HL-60/S4 treated with phorbol 12-myristate 13-acetate at 8.2 ng/mL for 4 days and 3 days (cell line): ENCODE results near the gene RTN4R.

Source experiments
- in situ Hi-C: fragments of 300-500 bp; cut with MboI; formaldehyde crosslinking; loops from 2 replicates; pipeline ENCODE4 v1.15.0; 2022; ENCODE audit warnings: low sequenced_read_pairs

Gene RTN4R

DNA sequence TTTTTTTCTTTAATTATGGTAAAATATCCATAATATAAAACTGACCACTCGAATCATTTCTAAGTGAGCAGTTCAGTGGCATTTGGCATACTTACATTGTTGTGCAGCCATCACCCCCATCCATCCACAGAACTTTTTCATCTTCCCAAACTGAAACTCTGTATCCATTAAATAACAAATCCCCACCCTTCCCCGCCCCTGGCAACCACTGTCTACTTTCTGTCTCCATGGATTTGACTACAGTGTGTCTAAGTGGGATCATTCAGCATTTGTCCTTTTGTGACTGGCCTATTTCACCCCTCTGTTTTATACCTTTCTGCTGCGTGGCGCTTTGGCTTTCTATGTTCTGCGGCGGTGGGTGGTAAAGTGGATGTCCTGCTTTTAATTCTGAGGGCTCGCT is 49.1 kb downstream of the RTN4R start:
- in situ Hi-C loops: no loop called here

DNA sequence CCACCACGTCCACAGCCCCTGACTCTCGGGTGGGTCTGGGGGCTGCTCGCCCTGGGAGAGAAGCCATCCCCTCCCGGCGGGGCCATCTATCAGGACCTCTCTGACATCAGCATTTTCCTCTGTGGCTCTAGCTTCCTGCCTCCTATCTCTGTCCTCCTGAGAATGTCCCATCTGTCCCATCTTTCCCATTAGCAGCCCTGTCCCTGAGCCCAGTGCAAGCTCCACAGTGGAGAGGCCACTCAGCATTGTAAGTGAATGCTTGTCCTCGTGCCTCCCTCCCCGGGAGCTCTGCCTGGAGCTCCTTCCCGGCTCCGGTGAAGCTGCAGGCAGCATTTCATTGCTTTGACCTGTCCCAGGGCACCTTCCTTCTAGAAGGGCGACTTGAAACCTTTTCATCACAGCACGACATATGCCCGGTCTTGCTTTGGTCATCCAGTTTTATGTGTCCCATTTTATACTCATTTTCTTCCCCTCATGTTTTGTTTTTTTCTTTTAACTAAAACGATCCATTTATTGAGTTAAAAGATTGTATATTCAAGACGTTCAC is 49.7 kb downstream of the RTN4R start:
- in situ Hi-C loops: no loop called here

DNA sequence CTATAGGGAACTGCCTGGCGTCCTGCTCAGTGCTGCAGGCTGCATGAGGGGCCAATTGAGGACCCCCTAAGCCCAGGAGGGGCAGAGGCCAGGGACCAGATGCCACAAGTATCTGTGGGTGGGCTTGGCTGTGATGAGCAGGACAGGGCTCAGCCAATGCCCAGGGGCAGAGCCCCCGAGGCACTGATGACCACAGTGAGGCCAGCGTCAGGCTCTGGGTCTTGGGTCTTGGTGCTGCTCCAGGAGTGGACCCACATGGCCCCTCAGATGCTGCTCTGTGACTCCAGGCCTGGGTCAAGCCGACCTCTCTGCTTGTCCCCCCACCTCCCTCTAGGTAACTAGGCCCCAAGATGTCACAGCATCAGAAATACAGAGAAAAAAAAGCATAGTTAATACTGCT is 50.6 kb downstream of the RTN4R start:
- in situ Hi-C loops: no loop called here

DNA sequence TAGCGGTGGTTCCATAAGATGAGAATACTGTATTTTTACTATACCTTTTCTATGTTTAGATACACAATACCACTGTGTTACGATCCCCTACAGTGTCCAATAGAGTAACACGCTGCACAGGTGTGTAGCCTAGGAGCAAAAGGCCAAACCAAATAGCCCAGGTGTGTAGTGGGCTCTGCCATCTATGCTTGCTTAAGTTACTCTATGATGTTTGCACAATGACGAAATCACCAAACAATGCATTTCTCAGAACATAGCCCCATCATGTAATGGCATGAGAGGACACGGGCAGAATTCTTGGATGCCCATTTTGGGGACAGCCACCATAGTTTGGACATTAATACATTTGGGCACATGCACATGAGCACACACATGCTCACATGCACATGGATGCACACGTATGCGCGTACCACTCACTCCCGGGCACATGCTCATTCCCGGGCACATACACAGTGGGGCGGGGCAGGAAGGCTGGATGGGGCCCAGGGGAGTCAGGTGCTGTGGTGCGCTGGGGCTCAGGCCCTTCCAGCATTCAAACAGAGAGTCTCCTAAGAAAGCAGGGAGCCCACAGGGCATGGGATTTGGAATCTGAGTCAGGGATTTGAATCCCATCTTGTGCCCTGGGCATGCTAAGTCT is 51.1 kb downstream of the RTN4R start:
- in situ Hi-C loops: no loop called here

DNA sequence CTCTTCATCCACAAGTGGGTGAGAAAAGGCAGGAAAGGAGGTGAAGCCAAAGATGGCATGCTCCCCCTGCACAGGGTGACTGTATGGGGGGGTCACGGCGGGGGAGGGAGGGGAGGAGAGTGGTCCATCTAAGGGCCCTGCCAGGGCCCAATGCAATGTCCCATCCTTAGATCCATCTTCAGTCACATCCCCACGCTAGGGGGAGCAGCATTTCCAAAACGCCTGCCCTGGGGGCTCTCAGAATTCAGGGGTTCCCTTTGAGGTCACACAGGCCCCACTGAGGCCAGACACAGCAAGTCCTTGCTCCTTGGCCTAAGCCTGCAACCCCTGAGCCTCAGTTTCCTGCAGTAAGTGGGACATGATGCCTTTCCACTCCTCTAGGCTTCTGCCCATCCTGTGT is 52.4 kb downstream of the RTN4R start:
- in situ Hi-C loops: no loop called here

DNA sequence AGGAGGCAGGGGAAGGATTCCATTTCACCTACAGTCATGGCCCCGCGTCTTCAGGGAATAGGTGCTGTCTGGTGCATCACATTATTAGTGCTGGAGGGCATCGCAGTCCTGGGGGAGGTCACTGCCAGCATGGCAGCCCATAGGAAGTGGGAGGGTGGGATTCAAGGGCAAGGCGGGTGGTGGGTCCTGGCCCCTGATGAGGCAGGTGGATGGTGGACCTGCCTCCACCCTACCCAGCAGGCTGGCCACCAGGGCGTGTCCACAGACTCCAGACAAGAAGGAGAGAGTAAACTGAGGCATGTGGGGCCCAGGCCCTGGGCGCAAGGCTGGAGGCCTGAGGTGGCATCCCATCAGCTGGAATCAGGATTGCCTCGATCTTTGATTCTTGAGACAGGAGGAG is 53.3 kb downstream of the RTN4R start:
- in situ Hi-C loops: no loop called here

DNA sequence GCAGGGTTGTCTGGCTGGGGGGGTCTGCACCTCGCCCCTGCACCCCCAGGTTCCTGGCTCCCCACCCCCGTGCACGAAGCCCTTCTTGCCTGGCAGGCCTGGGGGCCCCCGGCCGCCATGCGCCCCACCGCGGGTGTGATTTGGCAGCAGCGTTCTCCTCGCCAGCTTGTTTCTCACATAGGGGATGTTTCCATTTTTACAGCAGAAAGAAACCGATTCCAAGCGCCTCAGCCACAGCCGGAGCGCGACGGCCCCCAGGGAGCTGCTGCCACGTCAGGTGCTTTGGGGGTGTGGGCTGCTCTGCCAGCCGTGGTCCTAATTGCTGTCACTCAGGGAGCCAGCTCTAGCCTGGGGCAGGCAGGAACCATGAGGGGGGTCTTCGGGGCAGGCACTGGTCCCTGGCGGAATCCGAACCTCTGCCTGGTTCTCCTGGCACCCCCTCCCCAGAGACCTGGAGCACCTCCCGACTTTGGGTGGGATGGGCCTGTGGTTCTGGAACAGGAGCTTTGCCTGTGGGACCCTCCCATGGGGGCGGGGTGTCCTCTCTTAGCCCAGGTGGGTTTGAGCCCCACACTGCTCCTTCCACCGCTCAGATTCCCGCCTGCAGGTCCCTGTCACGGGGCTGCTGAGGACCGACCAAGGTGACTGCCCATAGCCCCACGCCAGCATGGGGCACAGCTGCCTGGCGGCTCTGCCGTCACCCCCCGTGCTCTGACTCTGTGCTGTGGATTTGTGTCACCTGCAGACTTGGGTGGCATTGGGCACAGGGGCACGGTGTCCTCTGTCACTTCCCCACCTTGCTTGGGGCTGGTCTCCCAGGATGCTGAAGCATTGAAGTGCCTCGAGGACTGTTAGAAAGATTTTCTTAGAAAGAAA is 54.0 kb downstream of the RTN4R start:
- in situ Hi-C loops: no loop called here

DNA sequence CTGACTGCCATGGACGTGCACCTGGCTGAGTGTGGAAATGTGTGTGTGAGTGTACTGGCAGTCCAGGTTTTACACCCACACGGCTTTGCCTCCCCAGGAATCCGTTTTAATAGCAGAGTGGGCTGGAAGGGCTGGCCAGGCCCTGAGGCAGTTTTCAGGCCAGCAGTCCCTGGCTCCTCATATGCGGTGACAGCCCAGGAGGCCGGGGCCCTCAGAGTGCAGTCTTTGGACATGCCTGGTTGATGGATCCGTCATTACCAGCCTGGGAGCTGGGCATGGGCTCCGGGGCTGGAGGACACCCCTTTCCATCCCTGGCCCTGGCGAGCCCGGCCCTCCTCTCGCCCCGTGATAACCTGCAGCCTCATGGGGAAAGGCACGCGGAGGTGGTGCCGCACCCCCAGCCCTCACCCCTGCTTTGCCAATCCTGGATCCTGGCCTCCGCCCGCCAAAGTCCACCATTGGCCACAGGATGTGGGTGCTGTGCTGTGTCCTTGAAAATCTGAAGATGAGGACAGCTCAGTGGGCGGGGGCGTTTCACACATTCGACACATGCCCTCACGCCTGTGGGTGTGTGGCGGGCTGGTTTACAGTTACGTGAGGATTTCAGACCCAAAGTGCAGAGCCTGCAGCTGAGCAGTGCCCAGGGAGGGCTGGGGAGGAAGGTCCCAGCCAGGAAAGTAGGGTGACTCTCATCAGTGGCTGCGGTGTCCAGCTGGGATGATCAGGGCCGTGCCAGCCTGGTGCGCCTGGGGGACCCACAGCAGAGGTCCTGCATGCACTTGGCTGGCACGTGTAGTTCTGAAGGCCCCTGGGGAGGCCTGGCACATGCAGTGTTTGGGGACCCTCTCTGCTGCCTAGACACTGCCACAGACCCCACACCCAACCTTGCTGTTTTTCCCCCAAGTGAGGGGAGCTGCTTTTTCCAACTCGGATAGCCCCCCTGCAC is 55.1 kb downstream of the RTN4R start:
- in situ Hi-C loops: no loop called here

DNA sequence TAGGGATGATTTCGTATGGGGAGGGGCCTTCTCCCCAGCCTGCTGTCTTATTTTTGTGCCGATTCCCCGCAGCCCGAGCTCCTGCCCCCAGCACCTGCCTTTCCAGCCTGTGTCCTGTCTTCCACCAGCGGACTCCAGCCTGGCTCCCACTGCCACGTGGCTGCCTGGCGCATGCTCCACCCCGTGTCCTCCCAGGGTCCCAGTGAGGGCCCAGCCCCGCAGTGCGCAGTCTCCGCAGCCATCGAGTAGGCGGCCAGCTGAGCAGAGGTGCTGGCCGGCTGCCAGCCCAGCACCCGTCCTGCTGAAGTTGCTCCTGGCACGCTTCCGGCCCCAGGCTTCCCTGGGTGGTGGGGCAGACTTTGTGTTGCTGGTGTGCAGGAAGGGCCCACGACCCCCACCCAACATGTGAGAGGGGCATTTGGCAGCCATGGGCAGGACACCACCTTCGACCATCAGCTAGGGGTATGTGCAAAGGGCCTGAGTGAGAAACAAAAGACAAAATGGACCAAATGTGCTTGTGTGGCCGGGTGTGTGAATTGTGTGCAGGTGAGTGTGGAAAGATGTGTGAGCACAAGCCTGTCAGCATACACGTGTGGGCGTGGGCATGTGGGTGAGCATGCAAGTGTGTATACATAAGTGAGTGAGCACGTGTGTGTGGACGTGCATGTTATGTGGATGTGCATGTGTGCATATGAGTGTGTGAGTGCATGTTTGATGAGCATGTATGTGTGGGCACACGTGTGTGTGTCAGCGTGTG is 55.9 kb downstream of the RTN4R start:
- in situ Hi-C loops: no loop called here

DNA sequence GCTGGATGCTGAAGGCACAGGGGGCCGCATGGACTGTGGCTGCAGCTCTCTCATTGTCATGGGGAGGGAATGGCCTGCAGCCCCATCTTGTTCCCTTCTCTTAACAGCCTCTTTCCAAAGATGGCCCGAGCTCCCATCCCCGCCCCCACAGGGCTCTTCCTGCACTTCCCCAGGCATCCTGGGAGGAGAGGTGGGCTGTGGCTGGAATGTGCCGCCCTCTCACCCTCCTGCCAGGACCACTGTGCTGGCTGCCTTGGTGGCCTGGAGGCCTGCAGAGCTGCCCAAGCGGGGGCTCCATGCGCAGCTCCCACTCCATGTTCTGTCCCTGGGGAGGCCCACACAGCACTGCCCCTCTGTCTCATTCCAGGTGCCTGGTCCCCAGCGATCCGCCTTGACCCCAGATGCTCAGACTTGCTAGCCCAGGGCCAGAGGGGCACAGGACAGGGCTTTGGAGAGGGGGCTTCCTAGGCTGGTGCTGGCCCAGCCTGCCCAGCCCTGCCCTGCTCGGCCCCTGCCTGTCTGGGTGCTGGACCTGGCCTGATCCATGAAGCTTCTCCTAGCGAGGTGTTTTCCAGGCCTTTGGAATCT is 56.6 kb downstream of the RTN4R start:
- in situ Hi-C loops: no loop called here

DNA sequence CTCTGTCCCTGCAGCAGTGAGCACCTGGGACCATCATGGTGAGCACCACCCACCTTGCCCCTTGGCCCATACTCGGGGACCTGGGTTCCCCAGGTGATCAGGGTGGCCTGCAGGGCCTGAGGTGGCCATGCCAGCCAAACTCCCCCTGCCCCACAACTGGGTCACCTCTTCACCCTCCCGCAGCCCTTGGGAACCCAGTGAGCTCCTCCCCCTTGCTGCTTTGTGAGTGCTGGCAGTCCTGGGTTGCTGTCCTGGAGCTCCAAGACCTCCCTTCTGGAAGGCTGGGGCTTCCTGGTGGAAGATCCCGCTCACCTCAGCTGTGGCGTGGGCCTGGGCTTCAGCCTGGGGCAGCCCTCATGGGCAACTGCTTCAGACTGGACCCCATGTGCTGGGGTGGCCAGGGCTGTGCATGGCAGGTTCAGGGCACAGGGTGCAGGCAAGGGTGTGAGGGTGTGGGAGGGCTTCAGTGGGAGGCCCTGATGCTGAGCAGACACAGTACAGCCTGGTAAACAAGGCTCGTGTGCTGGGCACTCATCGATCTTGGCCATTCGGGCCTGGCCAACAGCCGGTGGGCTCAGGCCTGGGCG is 57.6 kb downstream of the RTN4R start:
- in situ Hi-C loops: no loop called here

DNA sequence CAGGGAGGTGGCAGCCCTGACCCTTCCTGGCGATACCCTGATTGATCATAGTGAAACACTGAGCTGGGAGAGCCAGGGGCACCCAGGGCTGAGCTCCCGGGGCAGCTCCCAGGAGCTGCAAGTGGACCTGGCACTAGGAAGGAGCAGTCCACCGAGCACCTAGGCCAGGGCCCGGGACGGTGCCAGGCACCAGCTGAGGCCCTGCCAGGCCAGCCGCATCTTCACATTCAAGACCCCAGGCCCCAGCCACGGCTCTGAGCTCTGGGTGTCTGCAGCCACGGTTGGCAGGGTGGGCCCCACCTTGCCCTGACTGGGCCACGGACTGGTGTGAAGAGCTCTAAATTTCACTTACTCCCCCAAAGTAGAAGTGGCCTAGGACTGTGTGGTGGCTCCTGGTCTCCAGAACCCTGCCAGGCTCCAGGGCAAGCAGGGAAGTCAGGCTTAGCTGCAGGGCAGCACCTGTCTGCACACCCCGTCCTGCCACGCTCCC is 58.3 kb downstream of the RTN4R start:
- in situ Hi-C loops: no loop called here

DNA sequence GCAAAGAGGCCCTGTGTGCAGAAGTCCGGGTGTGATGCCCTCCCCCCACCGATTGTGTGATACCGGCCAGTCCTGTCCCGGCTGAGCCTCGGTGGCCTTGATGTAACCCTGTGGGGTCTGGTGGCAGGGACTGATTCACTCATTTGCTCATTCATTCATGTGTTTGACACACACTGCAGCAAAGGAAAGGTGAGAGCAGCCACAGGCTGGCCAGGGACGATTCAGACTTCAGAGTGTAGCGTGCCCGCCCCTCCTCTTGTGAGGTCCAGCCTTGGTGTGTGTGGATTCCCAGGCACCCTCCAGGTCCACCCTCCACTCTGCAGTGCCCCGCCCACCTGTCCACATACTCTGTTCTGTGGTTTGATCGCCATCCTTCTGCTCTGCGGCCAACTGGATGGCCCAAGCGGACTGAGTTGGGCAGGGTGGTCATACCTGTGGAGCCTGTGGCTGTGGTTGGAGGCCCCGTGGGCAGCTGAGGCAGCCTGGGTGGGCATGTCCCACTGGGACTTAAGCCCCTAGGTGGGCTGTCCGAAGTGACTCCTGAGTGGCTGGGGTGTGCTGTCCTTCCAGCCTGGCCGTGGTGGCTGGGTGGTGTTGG is 59.3 kb downstream of the RTN4R start:
- in situ Hi-C loops: no loop called here

DNA sequence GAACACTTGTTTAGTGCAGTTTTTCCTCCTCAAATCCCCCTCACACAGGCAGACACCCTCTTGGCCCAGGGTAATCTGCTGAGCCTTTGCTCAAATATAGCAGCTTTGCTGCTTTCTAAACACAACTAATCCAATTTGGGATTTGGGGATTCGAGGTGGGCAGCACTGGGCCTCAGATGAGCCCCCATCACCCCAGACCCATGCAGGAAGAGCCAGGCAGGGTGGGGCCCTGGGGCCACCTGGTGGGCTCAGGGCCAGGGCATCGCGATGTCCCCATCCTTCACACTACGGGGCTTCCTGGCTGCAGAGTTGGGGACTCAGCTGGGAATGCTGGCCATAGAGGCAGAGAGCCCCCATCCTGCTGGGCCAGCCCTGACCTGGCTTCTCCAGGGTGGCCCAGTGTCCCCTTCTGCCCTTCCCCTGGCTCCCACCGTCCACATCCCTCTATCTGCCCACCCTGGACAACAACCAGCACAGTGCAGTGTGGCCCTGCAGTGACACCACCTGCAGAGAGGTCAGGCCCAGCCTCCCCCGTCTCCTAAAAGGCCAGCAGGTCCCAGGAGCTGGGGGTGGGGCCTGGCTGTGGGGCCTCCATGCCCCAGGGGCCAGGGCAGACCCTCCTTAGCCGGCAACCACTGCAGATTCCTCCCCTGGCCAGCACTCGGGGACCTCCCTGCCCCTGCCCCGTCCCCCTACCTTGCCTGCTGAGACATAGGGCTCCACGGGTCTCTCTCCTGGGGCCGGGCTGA is 60.7 kb downstream of the RTN4R start:
- in situ Hi-C loops: no loop called here

DNA sequence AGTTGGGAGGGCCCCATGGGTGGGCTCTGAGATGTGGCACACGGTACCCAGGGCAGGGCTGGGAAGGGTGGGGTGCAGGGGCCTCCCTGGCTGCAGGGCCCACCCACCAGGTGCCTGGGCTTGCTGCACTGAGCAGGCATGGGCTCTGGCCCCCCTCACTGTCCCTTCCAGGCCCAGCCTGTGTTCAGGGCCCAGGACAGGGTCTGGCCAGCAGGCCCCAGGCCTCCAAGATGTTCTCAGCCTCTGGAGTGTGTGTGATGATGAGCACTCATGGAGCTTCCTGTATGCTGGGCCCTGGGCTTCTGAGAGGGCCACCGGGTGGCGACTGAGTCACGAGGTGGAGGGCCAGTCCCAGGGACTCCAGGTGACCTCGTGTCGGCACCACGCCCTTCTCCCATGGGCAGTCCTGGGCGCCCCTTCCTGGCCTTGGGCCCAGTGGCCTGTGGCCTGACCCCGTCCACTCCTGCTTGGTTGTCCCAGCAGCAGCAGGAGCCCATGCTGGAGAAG is 61.4 kb downstream of the RTN4R start:
- in situ Hi-C loops: no loop called here

DNA sequence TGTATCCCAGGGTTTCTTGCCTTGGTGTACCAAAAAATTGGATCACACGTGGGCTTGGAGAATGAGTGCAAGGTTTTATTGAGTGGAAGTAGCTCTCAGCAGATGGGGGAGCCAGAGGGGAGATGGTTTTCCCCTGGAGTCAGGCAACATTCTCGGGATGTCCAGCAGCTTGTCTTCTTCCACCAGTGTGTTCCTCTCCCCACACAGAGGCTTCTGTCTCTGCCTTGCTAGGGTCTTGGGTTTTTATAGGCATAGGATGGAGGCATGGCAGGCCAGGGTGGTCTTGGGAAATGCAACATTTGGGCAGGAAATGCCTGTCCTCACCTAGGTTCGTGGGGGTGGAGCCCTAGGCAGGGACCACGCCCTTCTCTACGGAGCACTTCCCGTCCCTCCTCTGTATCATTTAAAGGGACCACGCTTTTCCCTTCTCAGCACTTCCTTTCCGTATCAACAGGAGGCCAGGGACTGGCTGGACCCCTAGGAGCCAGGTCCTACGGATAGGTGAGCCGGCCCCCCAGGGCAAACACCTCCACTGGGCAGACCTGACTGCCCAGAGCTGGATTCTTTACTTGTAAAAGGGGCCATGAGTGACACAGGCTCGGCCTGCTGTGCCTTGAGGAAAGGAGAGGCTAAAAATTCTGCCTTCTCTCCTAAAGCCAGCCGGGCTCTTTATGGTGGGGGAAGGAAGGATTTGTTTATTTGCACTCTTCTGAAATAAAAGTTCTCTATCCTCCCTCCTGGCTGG is 62.0 kb downstream of the RTN4R start:
- in situ Hi-C loops: no loop called here

DNA sequence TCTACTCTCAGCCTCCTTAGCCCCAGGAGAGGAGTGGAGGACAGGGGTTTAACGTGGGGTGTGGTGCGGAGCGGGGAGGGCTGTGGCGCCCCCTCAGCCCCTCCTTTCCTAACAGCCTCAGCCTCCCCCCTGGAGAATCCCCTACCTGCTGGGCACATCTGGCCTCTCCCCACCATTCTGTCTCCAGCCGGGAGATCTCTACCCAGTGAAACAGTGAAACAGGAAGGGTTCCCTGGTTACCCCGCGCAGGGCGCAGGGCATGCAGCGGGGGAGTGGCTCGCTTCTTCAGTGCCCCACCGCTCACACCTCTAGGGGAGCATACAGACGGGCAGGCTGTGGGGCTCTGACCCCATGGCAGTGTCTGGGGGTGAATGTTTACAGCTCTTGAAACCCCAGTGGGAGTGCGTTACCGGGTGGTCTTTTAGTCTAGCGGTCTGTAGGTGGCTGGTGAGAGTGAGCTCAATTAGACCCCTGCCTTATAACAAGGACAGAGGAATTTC is 62.6 kb downstream of the RTN4R start:
- in situ Hi-C loops: no loop called here
